Superior temporal gyrus (tissue), 1 donor: ENCODE results near the gene MYL9.
"Not testable (repeated sequence)": the region's sequence is repeated elsewhere in the genome, so short reads cannot be mapped to it uniquely, and the experiment has no call there.

Experiments
- DNase-seq: peaks from one replicate; pipeline ENCODE4 v3.0.0-alpha.2; 2016; ENCODE audit errors: extremely low spot score

The MYL9 gene

DNA sequence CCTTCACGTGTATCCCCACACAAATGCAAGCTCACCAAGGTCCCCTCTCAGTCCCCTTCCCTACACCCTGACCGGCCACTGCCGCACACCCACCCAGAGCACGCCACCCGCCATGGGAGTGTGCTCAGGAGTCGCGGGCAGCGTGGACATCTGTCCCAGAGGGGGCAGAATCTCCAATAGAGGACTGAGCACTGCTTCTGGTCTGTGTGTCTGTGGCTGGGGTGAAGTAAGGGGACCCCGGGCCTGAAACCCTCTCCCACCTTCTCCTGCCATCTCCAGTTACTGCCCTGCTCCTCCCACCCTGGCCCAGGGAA, 8.3 kb downstream of the MYL9 start:
- no peak for DNase-seq

DNA sequence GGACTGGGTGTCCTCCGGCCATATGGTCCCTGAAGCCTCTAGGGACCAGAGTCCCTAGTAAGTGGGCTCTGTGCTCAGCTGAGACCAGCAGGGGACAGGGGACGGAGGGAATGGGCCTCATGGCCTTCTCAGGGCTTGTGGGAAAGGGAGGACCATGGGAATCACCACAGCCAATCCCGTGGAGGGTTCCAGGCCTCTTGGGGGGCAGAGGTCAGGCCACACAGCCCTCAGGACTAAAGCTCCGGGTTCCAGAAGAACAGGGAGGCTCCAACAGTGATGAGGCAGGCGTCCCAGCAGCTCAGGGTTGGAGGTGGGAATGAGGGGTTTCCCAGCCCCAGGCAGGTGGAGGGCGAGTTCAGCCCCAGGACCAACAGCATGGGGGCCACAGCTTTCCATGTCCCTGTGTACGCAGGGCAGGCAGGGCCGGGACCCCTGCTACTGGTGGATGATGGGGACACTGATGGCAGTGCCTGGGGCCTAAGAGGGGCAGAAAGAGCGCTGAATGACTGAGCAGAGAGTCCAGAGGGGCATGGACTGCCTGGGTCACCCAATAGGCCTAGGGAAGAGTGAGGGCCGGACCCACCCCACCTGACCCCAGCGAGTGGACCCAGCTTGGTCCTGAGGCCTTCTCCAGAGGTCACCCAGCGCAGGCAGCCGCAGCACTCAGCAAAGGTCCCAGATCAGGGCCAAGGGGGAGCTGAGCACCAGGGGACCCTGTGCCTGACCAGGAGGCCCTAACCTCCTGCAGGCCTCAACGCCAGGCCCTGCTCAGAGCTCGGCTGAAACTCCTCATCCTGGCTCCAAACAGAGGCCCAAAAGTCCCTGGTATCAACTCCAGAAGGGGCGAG, 8.8 kb downstream of the MYL9 start:
- DNase-seq: no peak

DNA sequence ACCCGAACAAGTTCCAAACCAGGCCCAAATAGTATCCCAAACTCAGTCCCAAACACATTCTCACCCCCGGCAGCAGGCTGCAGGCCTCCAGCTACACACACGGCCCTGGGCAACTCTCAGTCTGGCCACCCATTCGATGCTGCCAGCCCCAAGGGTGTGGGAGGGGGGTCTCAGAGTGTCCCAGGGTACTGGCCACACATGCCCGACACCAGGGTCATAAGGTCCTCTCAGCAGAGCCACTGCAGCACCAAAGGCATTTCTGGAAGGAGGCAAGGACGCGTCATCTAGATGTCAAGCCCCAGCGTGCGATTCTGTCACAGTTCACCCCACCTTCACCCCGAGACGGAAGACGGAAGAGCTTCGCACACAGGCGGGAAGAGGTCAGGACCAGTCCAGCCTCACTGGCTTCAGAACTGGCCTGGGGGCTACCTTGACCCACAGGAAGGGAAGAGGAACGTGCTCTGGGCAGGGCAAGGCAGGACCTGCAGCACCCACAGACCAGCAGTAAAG, 9.5 kb downstream of the MYL9 start:
- no peak for DNase-seq

DNA sequence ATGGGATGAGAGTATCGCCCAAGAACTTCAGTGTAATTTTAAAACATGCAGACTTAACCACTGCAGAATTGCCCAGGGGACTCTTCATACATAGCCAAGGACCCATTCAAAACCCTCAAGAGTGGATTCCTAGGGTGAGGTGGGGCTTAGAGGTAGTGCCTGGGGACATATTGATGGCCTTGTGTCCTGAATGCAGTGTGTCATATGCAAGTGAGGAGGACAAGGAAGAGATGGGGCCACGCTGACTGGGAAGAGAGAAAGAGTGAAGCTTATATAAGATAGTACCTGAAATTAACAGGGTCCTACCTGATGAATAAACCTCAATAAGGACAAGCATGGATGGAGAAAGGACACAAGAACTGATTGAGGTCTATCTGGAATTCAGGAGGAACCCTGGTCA, 13.9 kb downstream of the MYL9 start:
- no peak for DNase-seq

DNA sequence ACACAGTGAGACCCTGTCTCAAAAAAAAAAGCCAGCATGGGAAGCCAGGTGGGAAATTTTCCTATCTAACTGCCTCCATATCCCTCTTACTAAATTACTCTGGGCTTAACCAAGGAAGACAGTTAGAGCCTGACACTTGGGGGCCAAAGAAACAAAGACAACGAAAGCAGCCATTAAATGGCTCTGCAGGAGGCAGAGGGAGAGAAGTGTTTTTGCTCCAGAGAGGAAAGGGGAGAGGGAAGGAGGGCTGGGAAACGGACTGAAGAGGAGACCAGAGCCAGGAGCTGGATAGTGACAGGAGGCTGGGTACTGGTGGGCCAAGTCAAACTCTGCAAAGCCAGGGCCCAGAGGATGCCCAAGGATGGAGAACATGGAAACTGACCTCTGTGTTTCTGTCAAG, 21.4 kb downstream of the MYL9 start:
- no peak for DNase-seq

DNA sequence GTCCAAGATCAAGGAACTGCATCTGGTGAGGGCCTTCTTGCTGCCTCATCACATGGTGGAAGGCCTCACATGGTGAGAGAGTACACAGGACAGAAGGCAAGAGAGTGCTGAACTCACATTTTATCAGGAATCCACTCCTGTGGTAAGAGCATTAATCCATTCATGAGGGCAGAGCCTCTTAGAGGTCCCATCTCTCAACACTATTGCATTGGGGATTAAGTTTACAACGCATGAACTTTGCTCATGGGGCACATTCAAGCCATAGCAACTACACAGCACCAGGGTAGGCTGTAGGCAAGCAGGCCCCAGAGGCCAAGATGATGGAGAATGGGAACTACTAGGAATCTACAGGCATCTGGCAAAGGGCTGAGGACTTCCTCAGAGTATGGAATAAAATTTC, 22.1 kb downstream of the MYL9 start:
- DNase-seq: no peak

DNA sequence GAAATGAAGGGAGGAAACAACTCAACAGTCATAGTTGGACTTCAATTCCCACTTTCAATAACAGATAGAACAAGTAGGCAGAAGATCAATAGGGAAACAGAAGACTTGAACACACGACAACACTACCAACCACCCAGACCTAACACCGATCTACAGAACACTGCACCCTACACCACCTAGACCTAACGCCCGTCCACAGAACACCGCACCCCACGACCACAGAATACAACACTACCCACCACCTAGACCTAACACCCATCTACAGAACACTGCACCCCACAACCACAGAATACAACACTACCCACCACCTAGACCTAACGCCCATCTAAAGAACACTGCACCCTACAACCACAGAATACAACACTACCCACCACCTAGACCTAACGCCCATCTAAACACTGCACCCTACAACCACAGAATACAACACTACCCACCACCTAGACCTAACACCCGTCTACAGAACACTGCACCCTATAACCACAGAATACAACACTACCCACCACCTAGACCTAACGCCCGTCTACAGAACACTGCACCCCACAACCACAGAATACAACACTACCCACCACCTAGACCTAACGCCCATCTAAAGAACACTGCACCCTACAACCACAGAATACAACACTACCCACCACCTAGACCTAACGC, 22.9 kb downstream of the MYL9 start:
- DNase-seq: not testable (repeated sequence)

DNA sequence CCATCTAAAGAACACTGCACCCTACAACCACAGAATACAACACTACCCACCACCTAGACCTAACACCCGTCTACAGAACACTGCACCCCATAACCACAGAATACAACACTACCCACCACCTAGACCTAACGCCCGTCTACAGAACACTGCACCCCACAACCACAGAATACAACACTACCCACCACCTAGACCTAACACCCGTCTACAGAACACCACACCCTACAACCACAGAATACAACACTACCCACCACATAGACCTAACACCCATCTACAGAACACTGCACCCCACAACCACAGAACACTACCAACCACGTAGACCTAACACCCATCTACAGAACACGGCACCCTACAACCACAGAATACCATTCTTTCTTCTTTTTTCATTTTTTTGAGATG, 23.4 kb downstream of the MYL9 start:
- DNase-seq: not testable (repeated sequence)

DNA sequence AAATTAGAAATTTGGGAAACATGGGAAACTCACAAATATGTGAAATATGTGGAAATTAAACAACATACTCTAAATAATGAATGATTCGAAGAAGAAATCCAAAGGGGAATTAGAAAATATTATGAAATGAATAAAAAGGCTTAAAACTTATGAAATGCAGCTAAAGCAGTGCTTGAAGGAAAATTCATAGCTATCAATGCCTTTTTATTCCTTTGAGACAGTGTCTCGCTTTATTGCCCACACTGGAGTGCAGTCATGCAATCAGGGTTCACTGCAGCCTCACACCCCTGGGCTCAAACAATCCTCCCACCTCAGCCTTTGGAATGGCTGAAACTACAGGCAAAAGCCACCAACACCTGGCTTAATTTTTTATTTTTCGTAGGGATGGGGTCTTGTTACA, 24.2 kb downstream of the MYL9 start:
- no peak for DNase-seq

DNA sequence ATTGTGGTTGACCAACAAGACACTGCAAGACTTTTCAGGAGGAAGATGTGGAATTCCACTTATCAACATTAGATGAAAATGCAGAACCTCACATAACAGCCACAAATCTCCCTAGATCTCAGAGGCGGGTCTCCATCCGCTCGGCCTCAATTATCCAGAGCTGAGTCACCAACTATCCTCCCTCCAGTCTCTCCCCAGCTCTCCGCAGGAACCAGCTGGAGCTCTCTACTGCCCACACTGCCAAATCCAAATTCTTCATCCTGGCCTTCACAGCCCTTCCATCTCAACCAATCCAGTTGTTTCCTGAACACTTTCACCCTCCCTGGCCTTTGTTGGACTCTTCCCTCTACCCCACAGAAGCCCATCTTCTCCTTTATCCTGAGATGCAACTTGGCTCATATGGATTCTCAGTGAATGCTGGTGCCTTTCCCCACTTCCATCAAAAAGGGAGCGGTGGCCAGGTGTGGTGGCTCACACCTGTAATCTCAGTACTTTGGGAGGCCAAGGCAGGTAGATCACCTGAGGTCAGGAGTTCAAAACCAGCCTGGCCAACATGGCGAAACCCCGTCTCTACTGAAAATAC, 28.6 kb downstream of the MYL9 start:
- DNase-seq: no peak

DNA sequence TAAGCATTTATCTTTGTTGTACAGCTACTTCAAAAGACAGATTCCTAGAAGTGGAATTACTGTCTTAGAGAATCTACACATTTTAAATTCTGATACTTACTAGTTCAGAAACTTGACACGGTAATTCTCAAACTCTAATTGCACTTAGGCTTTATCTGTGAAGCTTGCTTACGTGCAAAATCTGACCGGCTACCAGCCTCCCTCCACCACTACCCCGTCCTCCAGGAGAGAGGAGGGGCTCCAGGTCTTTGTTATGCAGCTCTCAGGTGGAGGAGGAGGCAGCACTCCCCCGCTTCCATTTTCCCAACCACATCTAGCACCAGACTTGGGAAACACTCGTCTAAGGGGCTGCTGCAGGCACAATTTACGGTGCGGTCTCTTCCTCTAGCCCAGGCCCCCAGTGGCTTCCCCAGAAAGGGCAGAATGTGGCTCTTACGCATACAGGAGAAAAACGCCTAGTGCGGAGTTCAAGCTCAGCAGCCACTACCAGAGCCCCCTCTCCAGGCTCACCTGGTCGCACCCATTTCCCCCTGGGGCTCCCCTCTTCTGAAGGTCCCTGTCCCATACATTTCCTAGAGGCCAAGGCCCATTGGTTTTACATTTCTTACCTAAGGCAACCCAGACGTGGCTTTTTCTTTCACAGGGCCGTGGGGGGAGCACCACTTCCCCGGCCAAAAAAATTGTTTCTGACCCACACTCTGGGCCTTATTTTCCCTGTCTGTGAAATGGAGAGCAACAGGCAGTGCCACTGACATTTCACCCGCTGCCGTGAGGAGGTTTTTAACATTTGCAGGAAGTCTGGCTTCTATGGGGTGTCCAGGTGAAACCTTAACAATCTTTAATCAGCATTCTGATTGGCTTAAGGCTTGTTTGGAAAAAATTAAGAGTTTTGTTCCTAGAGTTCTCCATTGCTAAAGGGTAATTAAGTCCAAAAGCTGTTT, 30.5 kb downstream of the MYL9 start:
- DNase-seq: no peak

DNA sequence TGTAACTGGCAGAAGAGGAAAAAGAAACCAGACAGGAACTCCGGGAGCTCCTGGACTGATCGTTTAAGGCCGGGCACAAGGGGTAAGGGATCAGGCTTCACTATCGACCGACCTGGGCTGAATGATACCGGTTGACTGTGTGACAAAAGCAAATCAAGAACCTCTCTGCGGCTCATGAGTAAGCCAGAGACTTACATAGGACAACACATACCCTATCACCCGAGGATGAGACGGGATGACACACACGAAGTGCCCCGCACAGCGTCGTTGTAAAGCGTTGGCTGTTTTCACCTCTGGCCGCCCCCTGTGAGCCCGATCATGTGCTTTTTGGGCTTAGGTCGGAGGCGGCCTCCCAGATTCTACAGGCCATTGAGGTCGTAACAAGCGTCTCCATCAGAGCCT, 31.4 kb downstream of the MYL9 start:
- DNase-seq: no peak

DNA sequence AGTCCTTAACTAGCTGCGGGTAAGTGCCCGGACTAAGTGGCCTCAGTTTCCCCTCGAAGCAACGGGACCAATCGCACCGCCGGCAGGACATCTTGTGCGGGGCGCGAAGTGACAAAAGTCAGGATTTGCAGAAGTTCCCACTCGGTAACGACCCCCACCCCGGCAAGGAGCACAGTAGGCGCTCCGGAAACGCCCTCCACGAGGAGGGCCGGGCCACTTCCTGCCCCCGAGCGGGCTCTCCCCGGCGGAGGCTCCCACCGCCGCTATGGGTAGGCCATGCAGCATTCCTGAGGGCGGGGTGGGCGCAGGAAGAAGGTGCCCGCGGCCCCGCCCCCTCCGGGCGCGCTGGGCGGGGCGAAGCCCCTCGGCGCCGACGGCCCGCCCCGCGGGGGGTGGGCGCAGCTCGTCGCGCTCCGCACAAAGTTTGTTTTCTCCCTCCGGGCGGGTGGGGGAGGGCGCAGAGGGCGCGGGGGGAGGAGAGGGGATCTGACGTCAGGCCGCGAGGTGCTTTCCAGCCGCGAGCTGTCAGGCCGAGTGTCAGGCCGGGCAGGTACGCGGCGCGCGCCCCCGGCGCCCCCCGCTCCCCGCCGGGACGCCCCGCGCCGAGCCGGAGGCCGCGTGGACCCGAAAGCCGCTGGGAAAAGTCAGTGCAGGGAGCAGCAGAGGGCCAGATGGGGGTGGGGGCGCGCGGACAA, 31.9 kb downstream of the MYL9 start, which contains the start of gene TGIF2:
TGIF2 (plus strand) TSS at position 495 of the 695 bp plus-strand sequence. CDS start 5,178 bp downstream, outside the sequence.
- no peak for DNase-seq

DNA sequence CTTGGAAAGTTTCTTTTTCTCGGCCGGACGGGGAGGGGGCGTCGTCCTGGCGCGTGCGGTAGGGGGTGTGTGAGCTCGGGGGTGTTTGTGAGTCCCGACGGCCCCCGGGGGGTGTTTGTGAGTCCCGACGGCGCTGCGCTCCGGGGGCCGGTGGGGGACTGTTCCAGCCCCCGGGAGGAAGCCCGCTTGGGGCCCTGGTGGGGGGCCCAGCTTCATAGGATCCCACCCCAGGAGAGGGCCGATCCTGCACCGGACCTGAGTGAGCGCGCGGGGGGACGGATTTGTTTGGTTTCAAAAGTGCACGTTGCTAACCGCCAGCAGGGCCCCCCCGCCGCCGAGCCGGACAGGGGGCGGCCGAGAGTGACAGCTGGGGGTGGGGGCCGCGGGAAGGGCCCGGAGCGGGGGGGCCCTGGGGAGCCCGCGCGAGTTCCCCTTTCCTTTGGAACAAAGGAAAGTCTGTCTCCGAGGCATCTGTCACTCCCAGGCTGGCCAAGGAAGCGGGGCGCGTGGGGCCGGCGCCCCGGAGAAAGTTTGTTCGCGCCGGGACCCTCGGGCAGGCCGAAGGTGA, 32.6 kb downstream of the MYL9 start:
- no peak for DNase-seq

DNA sequence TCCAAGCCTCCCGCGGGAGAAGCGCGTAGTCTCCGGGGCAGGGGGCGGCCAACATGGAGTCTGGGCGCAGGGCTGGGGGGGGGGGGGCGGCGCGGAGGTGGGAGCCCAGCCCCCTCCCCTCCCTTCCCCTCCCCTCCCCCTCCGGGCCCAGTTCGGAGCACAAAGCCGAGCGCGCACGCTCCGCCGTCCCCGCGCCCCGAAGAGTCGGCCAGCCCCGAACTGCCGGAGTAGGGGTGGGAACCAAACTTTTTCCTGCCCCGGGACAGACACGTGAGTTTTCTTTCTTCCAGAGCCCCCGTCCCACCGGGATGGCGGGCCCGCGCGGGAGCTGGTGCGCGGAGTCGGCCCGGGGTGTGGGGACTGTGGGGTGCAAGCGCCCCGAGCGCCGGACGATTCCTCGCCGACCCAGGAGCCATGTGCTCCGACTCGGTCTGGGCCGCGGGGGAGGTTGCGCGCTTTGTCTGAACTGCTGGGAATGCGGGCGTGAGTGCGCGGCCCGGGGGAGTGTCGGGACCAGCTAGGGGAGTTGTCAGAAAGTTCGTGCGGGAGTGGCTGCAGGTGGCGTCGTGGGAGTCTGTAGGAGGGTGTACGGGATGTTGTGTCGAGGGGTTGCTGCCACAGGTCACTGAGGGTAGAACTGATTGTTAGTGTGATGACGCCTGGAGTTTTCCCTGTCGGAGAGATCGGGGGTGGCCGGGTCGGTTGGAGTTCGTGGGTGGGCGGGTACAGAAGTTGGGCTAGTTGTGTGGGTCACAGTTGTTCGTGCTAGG, 33.2 kb downstream of the MYL9 start:
- DNase-seq: no peak

DNA sequence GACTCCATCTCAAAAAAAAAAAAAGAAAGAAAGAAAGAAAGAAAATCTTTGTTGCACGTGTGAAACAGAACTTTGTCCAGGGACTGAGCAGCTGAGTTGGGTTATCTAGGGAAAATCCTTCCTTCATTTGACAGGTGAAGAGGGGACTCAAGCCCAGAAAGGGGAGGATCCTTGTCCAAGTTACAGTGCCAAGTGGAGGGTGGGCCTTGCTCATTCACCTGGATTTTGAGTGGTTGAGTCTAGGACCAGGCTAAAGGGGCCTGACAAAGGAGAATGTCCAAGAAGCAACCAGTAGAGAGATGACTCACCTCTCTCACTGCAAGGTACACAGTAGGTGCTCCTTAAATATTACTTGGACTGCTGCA, 34.7 kb downstream of the MYL9 start:
- no peak for DNase-seq

DNA sequence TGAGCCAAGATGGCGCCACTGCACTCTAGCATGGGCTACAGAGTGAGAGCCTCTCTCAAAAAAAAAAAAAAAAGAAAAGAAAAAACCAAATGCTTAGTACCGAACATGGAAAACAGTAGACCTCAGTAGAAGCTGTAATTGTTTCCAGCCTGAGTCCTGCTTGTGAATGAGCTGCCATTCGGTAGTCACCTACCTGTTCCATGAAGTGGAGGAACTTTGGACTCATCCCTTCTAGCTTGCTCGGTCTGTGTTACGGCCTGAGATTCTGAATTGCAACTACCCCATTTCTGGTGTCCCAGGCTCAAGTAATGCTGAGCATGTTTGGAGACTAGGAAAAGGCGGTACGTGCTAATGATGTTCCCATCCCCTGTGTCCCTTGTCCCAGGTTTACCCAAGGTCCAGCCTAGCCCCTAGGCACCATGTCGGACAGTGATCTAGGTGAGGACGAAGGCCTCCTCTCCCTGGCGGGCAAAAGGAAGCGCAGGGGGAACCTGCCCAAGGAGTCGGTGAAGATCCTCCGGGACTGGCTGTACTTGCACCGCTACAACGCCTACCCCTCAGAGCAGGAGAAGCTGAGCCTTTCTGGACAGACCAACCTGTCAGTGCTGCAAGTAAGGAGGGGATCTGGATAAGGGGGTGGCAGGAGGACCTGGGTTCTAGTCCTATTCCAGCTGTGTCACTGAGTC, 37.2 kb downstream of the MYL9 start:
- DNase-seq: no peak

DNA sequence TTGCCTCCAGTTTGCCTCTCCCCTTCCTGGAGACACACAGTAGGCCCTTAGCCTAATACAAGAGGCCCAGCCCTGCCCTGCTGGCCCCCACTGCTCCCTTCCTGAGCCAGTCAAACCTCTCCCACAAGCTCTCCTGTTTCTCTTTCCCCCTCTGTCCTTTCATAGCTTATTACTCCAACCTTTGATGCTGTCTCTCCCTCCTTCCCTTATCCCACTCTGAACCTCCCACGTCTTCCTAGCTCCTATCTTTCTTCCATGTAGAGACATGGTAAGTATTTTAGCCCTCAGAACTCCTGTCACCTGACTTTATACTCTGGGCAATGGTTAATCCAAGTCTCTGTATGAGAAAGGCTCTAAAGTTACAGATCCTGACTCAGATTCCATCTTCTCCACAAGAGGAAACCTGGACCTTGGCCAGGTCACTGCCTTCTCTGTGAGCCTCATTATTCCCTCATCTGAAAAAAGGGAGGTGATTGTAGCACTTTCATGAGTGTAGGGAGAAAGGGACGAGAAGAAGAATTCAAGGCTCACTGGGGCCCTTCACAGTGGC, 38.8 kb downstream of the MYL9 start:
- DNase-seq: no peak

DNA sequence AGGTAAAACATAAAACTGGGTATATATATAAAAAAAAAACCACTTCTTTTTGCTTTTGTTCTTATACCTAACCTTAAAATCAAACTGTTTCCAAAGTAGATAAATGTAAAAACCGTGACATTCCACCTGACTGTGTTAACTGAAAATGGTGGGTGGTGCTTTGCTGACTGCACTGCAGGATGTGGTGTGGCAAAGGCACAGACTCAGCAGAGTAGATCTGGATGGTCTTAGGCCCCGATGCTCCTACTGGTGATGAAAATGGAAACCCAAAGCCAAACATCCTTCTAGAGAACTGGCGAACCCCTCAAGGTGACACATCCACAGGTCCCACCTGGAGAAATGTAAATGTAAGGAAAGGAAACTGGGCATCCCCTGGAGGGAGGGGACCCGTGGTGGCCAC, 41.0 kb downstream of the MYL9 start:
- no peak for DNase-seq
